Measurements from ENCODE around the gene MACF1.

GRCh38 chr1:39157304-39157703 is 47.2 kb upstream of the MACF1 start:
- TF ChIP-seq POLR2A (IDR thresholded peaks at IDR 0.05; ENCODE audit: low read depth, low read length) (no peak), POLR2AphosphoS5 (IDR thresholded peaks at IDR 0.05; ENCODE audit: low read depth, low read length) (no peak), TAF1 (IDR thresholded peaks at IDR 0.05; ENCODE audit: borderline replicate concordance, low read depth, low read length) (no peak)
